C4-2B (cell line): ENCODE measurements around the gene EBF3.

ENCODE experiments used
- H3K27ac ChIP-seq: fragments of 450-650 bp; 2 replicates; pipeline ENCODE4 v1.5.1; 2017
- CTCF ChIP-seq: fragments of 450-650 bp; conservative IDR thresholded peaks from 2 replicates; pipeline ENCODE4 v1.5.1; 2017; ENCODE audit warnings: mild to moderate bottlenecking
- ZFX ChIP-seq: fragments of 450-650 bp; IDR thresholded peaks from 2 replicates; pipeline ENCODE4 v1.6.1; 2017

The EBF3 gene

GRCh38 chr10:129971381-129972144 lies 7.5 kb upstream of the EBF3 start:
- TF ChIP-seq ZFX (no peak), CTCF (peak; percentile 98)
- no peak overlapping the region for H3K27ac ChIP-seq

GRCh38 chr10:129970465-129971364 lies 6.6 kb upstream of the EBF3 start:
- TF ChIP-seq ZFX (no peak), CTCF (no peak)

GRCh38 chr10:129969911-129970464 lies 5.9 kb upstream of the EBF3 start:
- no peak for TF ChIP-seq ZFX
- TF ChIP-seq CTCF, result no peak

More at GRCh38 chr10:129970465-129971364, 6.6 kb upstream of the EBF3 start:
- H3K27ac ChIP-seq, result no peak overlapping the region

GRCh38 chr10:129969184-129969910 lies 5.3 kb upstream of the EBF3 start:
- no peak overlapping the region for H3K27ac ChIP-seq
- TF ChIP-seq ZFX (no peak), CTCF (peak; percentile 71)

More at GRCh38 chr10:129969911-129970464, 5.9 kb upstream of the EBF3 start:
- H3K27ac ChIP-seq, result no peak overlapping the region

GRCh38 chr10:129968853-129969183 lies 4.7 kb upstream of the EBF3 start:
- H3K27ac ChIP-seq, result no peak overlapping the region
- TF ChIP-seq ZFX (no peak), CTCF (peak; percentile 89)

GRCh38 chr10:129968020-129968852 lies 4.2 kb upstream of the EBF3 start:
- H3K27ac ChIP-seq, result no peak overlapping the region
- TF ChIP-seq CTCF (no peak), ZFX (no peak)
